Measurements from ENCODE around the gene PPP2R5D. TPM values are rescaled to one million over a fixed set of nuclear protein-coding genes. Genes with fewer than 3 reads are reported as not detected.

PPP2R5D gene
- total and polyA plus RNA-seq, 2 of the 8 experiments (the other 6 are each of a cell fraction or from before 2014, with no cell fraction given): 52.1 to 55.7 TPM

DNA sequence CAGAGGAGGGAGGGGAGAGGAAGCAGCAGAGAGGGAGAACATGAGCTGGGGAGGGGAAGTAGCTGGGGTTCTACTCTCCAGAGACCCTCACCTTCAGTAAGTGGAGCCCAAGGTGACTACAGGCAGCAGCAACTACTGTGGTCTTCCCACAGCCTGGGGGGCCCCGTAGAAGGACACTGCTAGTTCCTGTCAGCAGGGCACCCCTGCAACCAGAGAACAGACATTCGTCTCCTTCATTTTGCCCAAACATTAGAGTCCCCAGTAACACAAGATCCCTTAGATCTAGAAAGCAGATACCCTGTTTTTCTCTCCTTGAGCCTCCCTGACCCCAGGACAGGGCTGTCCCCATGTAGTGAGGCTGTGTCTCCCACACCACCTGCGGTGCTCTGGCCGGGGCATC lies 15.6 kb upstream of the PPP2R5D start:
- no peaks in the 10 kb centered on the region for H3K23me2 ChIP-seq (ENCODE audit: low read depth, low read length)
- H3K18ac ChIP-seq (ENCODE audit: extremely low read depth, low read length): no peak overlapping the region
- H3K4me3 ChIP-seq (ENCODE audit: extremely low read depth in 1 of 4, insufficient read depth in 2 of 4, low read depth in 3 of 4, low read length in 4 of 4): no peak overlapping the region
- H2BK12ac ChIP-seq (ENCODE audit: low read depth, low read length): no peak overlapping the region
- H3K27me3 ChIP-seq (replicated peaks in 1 of 4; ENCODE audit: control insufficient read depth in 3 of 4, extremely low read depth in 1 of 4, insufficient read depth in 3 of 4, low read length in 3 of 4): no peaks in the 10 kb centered on the region
- H3K79me2 ChIP-seq (ENCODE audit: control insufficient read depth in 1 of 2, insufficient read depth in 2 of 2, low read length in 2 of 2): no peaks in the 10 kb centered on the region
- no peak overlapping the region for H2BK15ac ChIP-seq (ENCODE audit: low read length)
- H2AK5ac ChIP-seq (ENCODE audit: low read depth, low read length): no peak overlapping the region
- H3K56ac ChIP-seq (replicated peaks; ENCODE audit: insufficient read length, low read depth, low read length): no peak overlapping the region
- H2BK5ac ChIP-seq (ENCODE audit: low read depth, low read length): no peak overlapping the region
- no peak overlapping the region for H2AFZ ChIP-seq (ENCODE audit: low read length)
- no peak overlapping the region for H3K23ac ChIP-seq (ENCODE audit: insufficient read length)
- ChIA-PET POLR2A (ENCODE audit: partially characterized antibody) (interaction anchor here (1.6 to 1.7 kb wide), 2 partner anchors 10 to 15 kb away, joined by 3 to 7 read pairs; partner anchors contain the start of genes PEX6 and PPP2R5D), CTCF (ENCODE audit: partially characterized antibody) (interaction anchor here (0.6 to 4.2 kb wide), 6 partner anchors 31 to 224 kb away, joined by 3 to 11 read pairs (median 3); partner anchors contain the start of genes KLHDC3 and MEA1)
- DNase-seq (ENCODE audit: low read depth in 1 of 2, low spot score in 2 of 2) (no peak), FAIRE-seq (no peak)
- H3K79me1 ChIP-seq (ENCODE audit: low read depth, low read length): no peaks in the 10 kb centered on the region; the same call in none of the 2 replicates
- H3K4me1 ChIP-seq (replicated peaks in 1 of 4; ENCODE audit: control insufficient read depth in 3 of 4, insufficient read depth in 4 of 4, low read length in 3 of 4): peaks cover 0 to 7% (median 1%) of the 10 kb centered on the region in 4 experiments; a peak in 5 of 7 replicates
- no peak overlapping the region for H4K5ac ChIP-seq (ENCODE audit: insufficient read length, low read depth, low read length)
- H2BK20ac ChIP-seq (ENCODE audit: low read length): no peak overlapping the region
- H4K91ac ChIP-seq (replicated peaks; ENCODE audit: insufficient read length, low read length): no peak overlapping the region
- H3K14ac ChIP-seq (ENCODE audit: insufficient read length): no peak overlapping the region
- peaks cover 0 to 2% (median 0%) of the 10 kb centered on the region in 4 experiments; a peak in 1 of 8 replicates for H3K36me3 ChIP-seq (ENCODE audit: control insufficient read depth in 2 of 4, insufficient read depth in 4 of 4, low read length in 3 of 4)
- WGBS, 2 experiments (ENCODE audit: extremely low coverage in 1 of 2, insufficient coverage in 1 of 2, insufficient read length in 1 of 2, insufficient replicate concordance in 2 of 2, low coverage in 1 of 2, low lambda C conversion rate in 2 of 2, missing lambda C conversion rate in 1 of 2): 80% methylated on average over 4 of the region's 4 CpGs; no CpG with 5 or more reads in 1 of the 2 experiments
- no peak overlapping the region for H3K27ac ChIP-seq (ENCODE audit: low read depth, low read length)
- H3K9ac ChIP-seq (replicated peaks in 1 of 4; ENCODE audit: extremely low read depth in 1 of 4, low read depth in 3 of 4, low read length in 3 of 4): no peak overlapping the region; a peak in 1 of 7 replicates
- no peak overlapping the region for H2BK120ac ChIP-seq (replicated peaks; ENCODE audit: low read depth, low read length)
- H3K9me3 ChIP-seq (ENCODE audit: insufficient read depth in 2 of 2, low read depth in 1 of 2, low read length in 1 of 2): no peaks in the 10 kb centered on the region
- H3K4me2 ChIP-seq (ENCODE audit: insufficient read depth in 1 of 2, low read depth in 2 of 2, low read length in 2 of 2): no peak overlapping the region
- no peak for TF ChIP-seq GTF2F1 (IDR thresholded peaks at IDR 0.05; ENCODE audit: borderline replicate concordance, low read depth, low read length)
- TF ChIP-seq CBX8 (IDR thresholded peaks at IDR 0.05; ENCODE audit: borderline replicate concordance, low read depth, low read length): no peak
- no peak for TF ChIP-seq SIRT6 (IDR thresholded peaks at IDR 0.05; ENCODE audit: low read length)
- no peak for TF ChIP-seq MAX (IDR thresholded peaks at IDR 0.05)
- TF ChIP-seq SRF (IDR thresholded peaks at IDR 0.05; ENCODE audit: low read depth, low read length): no peak
- TF ChIP-seq EGR1 (IDR thresholded peaks at IDR 0.05; ENCODE audit: borderline replicate concordance, low read depth, low read length): no peak
- TF ChIP-seq SIX5 (IDR thresholded peaks at IDR 0.05; ENCODE audit: low read depth, low read length): no peak
- no peak for TF ChIP-seq KDM5A (IDR thresholded peaks at IDR 0.05; ENCODE audit: low read length)
- H4K8ac ChIP-seq (ENCODE audit: extremely low read depth, insufficient read depth, low read length): no peak overlapping the region
- no peak overlapping the region for H3K4ac ChIP-seq (replicated peaks; ENCODE audit: insufficient read length, low read depth, low read length)
- H4K20me1 ChIP-seq (replicated peaks in 1 of 2; ENCODE audit: control insufficient read depth in 1 of 2, insufficient read depth in 2 of 2, low read length in 2 of 2): peaks cover 0 to 2% of the 10 kb centered on the region in 2 experiments

All from H1 (cell line).